Common myeloid progenitor, CD34-positive (primary cell): ENCODE measurements around the gene GSTT4. TPM values are rescaled to one million over a fixed set of nuclear protein-coding genes. Genes with fewer than 3 reads are reported as not detected.

Source experiments
- CTCF ChIA-PET: fragments of 350-600 bp; sonication (Branson Sonifier 250); formaldehyde crosslinking; loops from one replicate; lab custom pipeline; 2021; ENCODE audit warnings: antibody characterized with exemption; lab: Charles Lee
- POLR2A ChIA-PET: fragments of 350-600 bp; sonication (Branson Sonifier 250); formaldehyde crosslinking; loops from one replicate; lab custom pipeline; 2021; ENCODE audit warnings: antibody characterized with exemption; lab: Charles Lee
- DNase-seq, 3 donors: peaks; one replicate each; pipeline versions ENCODE4 v3.0.0 to v3.0.0-alpha.2; 2013
- H3K27ac ChIP-seq, 2 experiments: 1 replicate in 1 of 2; 2 replicates in 1 of 2; pipeline ENCODE4 v1.7.0; 2013; ENCODE audit warnings: inconsistent platforms in 2 of 2, low read length in 2 of 2, mild to moderate bottlenecking in 2 of 2, low read depth in 1 of 2, moderate library complexity in 1 of 2; ENCODE audit not compliant: severe bottlenecking in 2 of 2, insufficient read depth in 1 of 2, poor library complexity in 1 of 2
- H3K27me3 ChIP-seq, 5 experiments: replicated peaks in 2 of 5; 1 replicate in 3 of 5; 2 replicates in 2 of 5; pipeline versions ENCODE4 v1.6.1 to v1.7.0; 2013; ENCODE audit warnings: low read length in 4 of 5, mild to moderate bottlenecking in 2 of 5, moderate library complexity in 2 of 5, inconsistent platforms in 1 of 5; ENCODE audit not compliant: insufficient read depth in 5 of 5, control insufficient read depth in 4 of 5
- H3K36me3 ChIP-seq, 4 experiments: 1 replicate in 2 of 4; 2 replicates in 2 of 4; pipeline versions ENCODE4 v1.6.1 to v1.7.0; 2013; ENCODE audit warnings: low read length in 3 of 4, control low read depth in 1 of 4, mild to moderate bottlenecking in 1 of 4; ENCODE audit not compliant: control insufficient read depth in 4 of 4, insufficient read depth in 4 of 4
- H3K4me1 ChIP-seq, 4 experiments: 1 replicate in 3 of 4; 2 replicates in 1 of 4; pipeline versions ENCODE4 v1.6.1 to v1.7.1; 2013; ENCODE audit warnings: low read length in 3 of 4, mild to moderate bottlenecking in 3 of 4, control low read depth in 1 of 4, inconsistent platforms in 1 of 4, moderate library complexity in 1 of 4; ENCODE audit not compliant: control insufficient read depth in 4 of 4, insufficient read depth in 4 of 4; ENCODE audit errors: control extremely low read depth in 1 of 4
- H3K4me3 ChIP-seq, 7 experiments: 1 replicate in 4 of 7; 2 replicates in 3 of 7; pipeline versions ENCODE4 v1.5.1 to v1.7.0; 2013; ENCODE audit warnings: mild to moderate bottlenecking in 7 of 7, low read length in 6 of 7, moderate library complexity in 6 of 7, inconsistent platforms in 2 of 7, low read depth in 2 of 7, control low read depth in 1 of 7; ENCODE audit not compliant: insufficient read depth in 4 of 7, control insufficient read depth in 1 of 7; ENCODE audit errors: extremely low read depth in 1 of 7
- H3K9me3 ChIP-seq, 5 experiments: 1 replicate in 4 of 5; 2 replicates in 1 of 5; pipeline versions ENCODE4 v1.6.1 to v1.7.1; 2013; ENCODE audit warnings: low read length in 4 of 5, mild to moderate bottlenecking in 2 of 5, inconsistent platforms in 1 of 5, low read depth in 1 of 5, moderate library complexity in 1 of 5; ENCODE audit not compliant: control insufficient read depth in 4 of 5, insufficient read depth in 2 of 5; ENCODE audit errors: control extremely low read depth in 1 of 5
- WGBS: methylation state at CpG from one replicate; pipeline ENCODE4 v1.1.5; 2013; ENCODE audit not compliant: insufficient coverage; 5-methylcytosine and 5-hydroxymethylcytosine counted together
- polyA plus RNA-seq: library from polyadenylated mRNA; unstranded; fragments of 120-200 nt; gene quantifications from one replicate; pipeline ENCODE4 v1.2.1, GENCODE V29; 2013

The GSTT4 gene
- not detected for polyA plus RNA-seq

DNA sequence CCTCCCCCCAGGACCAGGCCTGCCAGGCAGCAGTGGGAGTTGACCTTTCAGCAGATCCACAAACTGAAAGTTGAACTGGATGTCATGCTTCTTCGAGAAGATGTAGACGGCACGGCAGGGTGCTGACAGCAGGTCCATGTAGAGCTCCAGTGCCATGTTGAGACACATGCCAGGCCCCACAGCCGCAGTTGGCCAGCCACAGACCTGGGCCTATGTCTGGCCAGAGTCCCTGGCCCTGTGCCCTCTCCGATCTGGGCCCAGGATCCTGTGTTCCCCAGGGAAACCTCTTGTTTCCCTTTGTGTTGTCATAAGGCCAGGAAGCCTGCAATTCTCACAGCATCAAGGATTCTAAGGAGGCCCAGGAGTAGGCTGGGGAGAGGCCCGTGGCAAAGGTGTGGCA is at the start of gene GSTT4:
TSS of gene GSTT4 (minus strand) at position 253 of the 400 bp plus-strand sequence. CDS start at position 156, 97 bp downstream.
- H3K36me3 ChIP-seq, result no peaks in the 10 kb centered on the region
- H3K9me3 ChIP-seq, result no peaks in the 10 kb centered on the region
- H3K4me1 ChIP-seq, result no peaks in the 10 kb centered on the region
- DNase-seq, result no peak
- POLR2A ChIA-PET, result no interaction called here
- H3K27ac ChIP-seq, result no peak within 1 kb of the TSS
- CTCF ChIA-PET, result no interaction called here
- H3K4me3 ChIP-seq, result no peak within 1 kb of the TSS
- H3K27me3 ChIP-seq, result peaks cover 0 to 5% (median 0%) of the 10 kb centered on the region in 5 experiments
- WGBS, result 91% methylated on average over 6 of the region's 6 CpGs

DNA sequence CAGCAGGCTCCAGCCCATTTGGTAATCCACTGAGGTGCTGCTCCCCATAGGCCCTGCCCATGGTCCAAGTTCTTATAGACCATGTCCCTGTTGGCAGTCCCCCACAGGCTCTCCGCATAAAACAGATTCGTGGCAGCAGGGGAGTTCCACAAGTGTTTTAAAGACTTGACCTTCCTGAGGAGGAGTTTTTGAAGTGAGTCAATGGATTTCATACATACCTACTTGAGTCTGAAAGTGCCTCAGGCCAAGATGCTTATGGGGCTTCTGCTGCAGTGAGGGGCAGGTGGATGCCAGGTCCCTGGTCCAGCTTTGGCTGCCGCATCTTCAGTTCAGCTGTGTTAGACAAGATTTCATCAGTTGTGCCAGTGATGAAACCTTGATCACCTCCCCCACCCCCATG is 49.1 kb upstream of the GSTT4 start:
- no peak for DNase-seq
- no peak overlapping the region for H3K27ac ChIP-seq
- no peaks in the 10 kb centered on the region for H3K4me1 ChIP-seq
- POLR2A ChIA-PET, result no interaction called here
- H3K9me3 ChIP-seq, result no peaks in the 10 kb centered on the region
- no peaks in the 10 kb centered on the region for H3K27me3 ChIP-seq
- CTCF ChIA-PET, result no interaction called here
- WGBS, result 100% methylated on average over 3 of the region's 3 CpGs
- no peak overlapping the region for H3K4me3 ChIP-seq
- peaks cover 23 to 86% (median 68%) of the 10 kb centered on the region in 4 experiments for H3K36me3 ChIP-seq

DNA sequence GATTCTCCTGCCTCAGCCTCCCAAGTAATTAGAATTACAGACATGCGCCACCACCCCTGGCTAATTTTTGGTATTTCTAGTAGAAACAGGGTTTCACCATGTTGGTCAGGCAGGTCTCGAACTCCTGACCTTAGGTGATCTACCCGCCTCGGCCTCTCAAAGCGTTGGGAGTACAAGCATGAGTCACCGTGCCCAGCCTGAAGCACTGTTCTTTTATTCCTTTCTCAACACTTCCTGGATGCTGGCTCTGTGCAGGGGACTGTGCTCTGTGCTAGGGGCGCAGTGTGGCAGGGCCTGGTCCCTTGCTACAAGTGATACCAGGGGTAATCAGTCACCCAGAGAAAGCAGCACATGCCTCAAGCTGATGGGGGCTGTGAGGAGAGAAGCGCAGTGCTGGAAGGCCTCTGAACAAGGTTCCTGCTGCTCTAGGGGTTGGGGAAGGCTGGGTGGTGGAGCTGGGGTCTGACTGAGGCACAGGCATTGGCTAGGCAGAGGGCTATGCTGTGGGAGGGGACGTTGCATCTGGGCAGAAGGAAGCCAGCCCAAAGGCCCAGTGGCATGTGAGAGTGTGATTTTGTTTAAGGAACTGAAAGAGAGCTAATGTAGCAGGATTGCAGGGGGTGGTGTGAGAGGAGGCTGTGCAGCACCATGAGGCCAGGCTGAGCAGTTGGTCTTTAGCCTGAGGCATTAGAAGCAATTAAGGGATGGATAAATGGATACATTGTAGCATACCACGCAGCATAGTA is 48.4 kb upstream of the GSTT4 start:
- Histone ChIP-seq H3K27me3 (no peaks in the 10 kb centered on the region), H3K9me3 (no peaks in the 10 kb centered on the region), H3K4me3 (no peak overlapping the region), H3K27ac (no peak overlapping the region), H3K36me3 (peaks cover 27 to 86% (median 68%) of the 10 kb centered on the region in 4 experiments), H3K4me1 (no peaks in the 10 kb centered on the region)
- ChIA-PET CTCF (no interaction called here), POLR2A (no interaction called here)
- no peak for DNase-seq
- 98% methylated on average over 8 of the region's 10 CpGs for WGBS

DNA sequence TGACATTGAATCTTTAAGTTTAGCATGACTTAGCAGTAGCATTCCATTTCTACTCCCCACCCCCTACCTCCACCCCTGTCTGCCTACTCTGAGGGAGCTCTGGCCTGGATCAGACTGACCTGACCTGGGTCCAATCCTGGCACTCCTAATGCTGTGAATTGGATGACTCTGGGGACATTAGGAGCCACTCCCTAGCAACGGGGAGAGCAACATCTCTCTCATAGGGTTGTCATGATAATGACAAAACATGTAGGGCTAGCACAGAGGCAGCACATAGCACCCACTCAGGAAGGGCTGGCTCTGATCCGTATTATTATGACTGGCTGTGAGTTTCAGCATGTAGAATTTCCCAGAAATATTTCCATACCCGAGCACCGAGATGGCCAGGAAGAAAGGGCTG is 46.3 kb upstream of the GSTT4 start:
- H3K9me3 ChIP-seq, result no peaks in the 10 kb centered on the region
- ChIA-PET POLR2A (no interaction called here), CTCF (no interaction called here)
- H3K4me1 ChIP-seq, result no peaks in the 10 kb centered on the region
- no peak for DNase-seq
- H3K27ac ChIP-seq, result no peak overlapping the region
- H3K4me3 ChIP-seq, result no peak overlapping the region
- no peaks in the 10 kb centered on the region for H3K27me3 ChIP-seq
- 77% methylated on average over 4 of the region's 4 CpGs for WGBS
- H3K36me3 ChIP-seq, result peaks cover 34 to 85% (median 67%) of the 10 kb centered on the region in 4 experiments

DNA sequence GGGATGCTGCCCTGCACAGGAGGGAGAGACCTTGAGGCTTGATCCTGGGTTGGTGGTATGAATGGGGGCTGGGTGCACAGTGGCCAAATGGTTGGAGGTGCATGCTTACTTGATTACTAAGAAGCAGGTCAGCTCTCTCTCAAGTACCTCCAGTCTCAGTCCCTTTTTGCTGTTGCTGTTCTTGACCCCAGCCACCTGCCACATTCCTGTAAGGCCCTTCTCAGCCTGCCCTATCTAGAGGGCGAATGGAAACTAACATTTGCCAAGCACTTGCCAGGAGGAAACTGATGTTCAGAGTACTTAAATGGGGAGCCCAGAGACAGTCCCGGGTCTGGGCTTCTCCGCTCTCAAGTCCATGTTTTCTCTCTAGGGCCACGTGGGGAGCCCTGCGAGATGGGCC is 45.8 kb upstream of the GSTT4 start:
- no peak overlapping the region for H3K4me3 ChIP-seq

DNA sequence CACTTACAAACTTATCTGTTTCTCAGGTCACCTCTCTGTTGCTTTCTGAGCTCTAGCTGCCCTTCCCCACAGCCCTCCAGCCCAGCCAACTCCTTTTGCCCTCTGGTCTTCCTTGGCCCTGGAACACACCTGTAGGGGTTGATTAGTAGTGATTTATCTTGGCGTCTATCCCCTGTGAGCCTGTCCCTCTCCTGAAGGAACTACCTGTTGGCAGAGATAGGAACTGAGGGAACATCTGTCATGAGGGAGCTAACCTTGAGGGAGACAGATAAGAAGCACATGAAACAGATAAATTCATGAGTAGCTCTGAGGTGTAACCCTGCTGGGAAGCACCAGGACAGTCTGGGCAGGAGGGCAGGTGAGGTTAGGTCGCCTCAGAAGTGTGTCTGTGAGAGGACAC is 44.7 kb upstream of the GSTT4 start:
- no peaks in the 10 kb centered on the region for H3K9me3 ChIP-seq
- H3K4me1 ChIP-seq, result no peaks in the 10 kb centered on the region
- no peak for DNase-seq
- 100% methylated on average over 1 of the region's 2 CpGs for WGBS
- no peaks in the 10 kb centered on the region for H3K27me3 ChIP-seq
- H3K27ac ChIP-seq, result no peak overlapping the region
- ChIA-PET CTCF (interaction anchor here (0.6 kb wide), 1 partner anchor 1838 kb away, joined by 3 read pairs; no protein-coding TSS in a partner anchor), POLR2A (no interaction called here)
- H3K4me3 ChIP-seq, result no peak overlapping the region
- H3K36me3 ChIP-seq, result peaks cover 31 to 81% (median 62%) of the 10 kb centered on the region in 4 experiments

More for the DNA sequence above, 45.8 kb upstream of the GSTT4 start:
- POLR2A ChIA-PET, result no interaction called here
- Histone ChIP-seq H3K4me1 (no peaks in the 10 kb centered on the region), H3K27me3 (no peaks in the 10 kb centered on the region), H3K36me3 (peaks cover 31 to 84% (median 67%) of the 10 kb centered on the region in 4 experiments), H3K9me3 (no peaks in the 10 kb centered on the region), H3K27ac (no peak overlapping the region)
- 95% methylated on average over 5 of the region's 5 CpGs for WGBS
- no peak for DNase-seq
- CTCF ChIA-PET, result no interaction called here

DNA sequence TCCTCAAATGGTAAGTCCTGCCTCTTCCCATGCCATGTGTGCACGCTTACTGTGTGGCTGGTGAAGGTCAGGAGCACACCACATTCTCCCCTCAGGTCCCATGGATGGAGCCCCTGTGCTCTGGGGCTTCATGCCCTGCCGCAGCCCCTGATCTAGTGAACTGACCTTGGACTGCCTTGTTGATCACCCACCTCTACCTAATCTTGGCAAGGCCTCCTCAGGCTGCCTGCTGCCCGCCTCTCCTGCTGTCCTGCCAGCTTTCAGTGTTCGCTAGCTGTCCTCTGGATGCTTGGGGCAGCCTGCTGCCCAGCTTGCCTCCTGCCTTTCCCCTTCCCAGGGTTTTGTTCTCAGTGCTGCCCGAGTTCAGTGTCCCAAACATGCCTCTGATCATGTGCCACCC is 44.0 kb upstream of the GSTT4 start:
- no peak overlapping the region for H3K4me3 ChIP-seq
- DNase-seq, result no peak
- peaks cover 31 to 75% (median 57%) of the 10 kb centered on the region in 4 experiments for H3K36me3 ChIP-seq
- ChIA-PET POLR2A (no interaction called here), CTCF (interaction anchor here (0.6 kb wide), 1 partner anchor 1837 kb away, joined by 3 read pairs; no protein-coding TSS in a partner anchor)
- WGBS, result 97% methylated on average over 5 of the region's 5 CpGs
- no peak overlapping the region for H3K27ac ChIP-seq
- no peaks in the 10 kb centered on the region for H3K4me1 ChIP-seq
- no peaks in the 10 kb centered on the region for H3K9me3 ChIP-seq
- H3K27me3 ChIP-seq, result no peaks in the 10 kb centered on the region
